Glutamatergic neuron (in vitro differentiated cells): Measurements from ENCODE around the gene TCTN3. TPM values are rescaled to one million over a fixed set of nuclear protein-coding genes. Genes with fewer than 3 reads are reported as not detected.
"Not testable (repeated sequence)": the region's sequence is repeated elsewhere in the genome, so short reads cannot be mapped to it uniquely, and the experiment has no call there.

Experiments
- DNase-seq: peaks from one replicate; pipeline ENCODE4 v3.0.0; 2022
- H3K27ac Mint-ChIP-seq: one replicate; pipeline ENCODE4 v1.8.0; 2020; ENCODE audit warnings: mild to moderate bottlenecking, mixed read lengths, inconsistent platforms; ENCODE audit not compliant: unreplicated experiment
- H3K27me3 Mint-ChIP-seq: one replicate; pipeline ENCODE4 v1.8.0; 2020; ENCODE audit warnings: mild to moderate bottlenecking, moderate library complexity, mixed read lengths, inconsistent platforms; ENCODE audit not compliant: unreplicated experiment
- H3K36me3 Mint-ChIP-seq: one replicate; pipeline ENCODE4 v1.8.0; 2020; ENCODE audit warnings: mild to moderate bottlenecking, mixed read lengths, inconsistent platforms; ENCODE audit not compliant: unreplicated experiment
- H3K4me1 Mint-ChIP-seq: one replicate; pipeline ENCODE4 v1.8.0; 2020; ENCODE audit warnings: mild to moderate bottlenecking, low read depth, mixed read lengths, inconsistent platforms; ENCODE audit not compliant: unreplicated experiment
- H3K4me3 Mint-ChIP-seq: one replicate; pipeline ENCODE4 v1.8.0; 2020; ENCODE audit warnings: mild to moderate bottlenecking, mixed read lengths, inconsistent platforms; ENCODE audit not compliant: unreplicated experiment
- H3K9me3 Mint-ChIP-seq: one replicate; pipeline ENCODE4 v1.8.0; 2020; ENCODE audit warnings: mild to moderate bottlenecking, moderate library complexity, mixed read lengths, inconsistent platforms; ENCODE audit not compliant: unreplicated experiment
- total RNA-seq: library from RNA; stranded (reverse); fragmentation: NEBNext Ultra II Directional; extraction: Animal tissue kit (Norgen Biotek cat#: 25700); gene quantifications from one replicate; pipeline ENCODE4 v1.2.1, GENCODE V29; 2021; ENCODE audit not compliant: unreplicated experiment
- TF ChIP-seq, protein P1 (sequence below): fragments of 200-600 bp; sonication (generic); IDR thresholded peaks from one replicate; pipeline ENCODE4 v1.5.0; 2021; ENCODE audit not compliant: partially characterized antibody, unreplicated experiment

The TCTN3 gene
- total RNA-seq, 1 donor from 2014 or later, result 14.7 TPM

DNA sequence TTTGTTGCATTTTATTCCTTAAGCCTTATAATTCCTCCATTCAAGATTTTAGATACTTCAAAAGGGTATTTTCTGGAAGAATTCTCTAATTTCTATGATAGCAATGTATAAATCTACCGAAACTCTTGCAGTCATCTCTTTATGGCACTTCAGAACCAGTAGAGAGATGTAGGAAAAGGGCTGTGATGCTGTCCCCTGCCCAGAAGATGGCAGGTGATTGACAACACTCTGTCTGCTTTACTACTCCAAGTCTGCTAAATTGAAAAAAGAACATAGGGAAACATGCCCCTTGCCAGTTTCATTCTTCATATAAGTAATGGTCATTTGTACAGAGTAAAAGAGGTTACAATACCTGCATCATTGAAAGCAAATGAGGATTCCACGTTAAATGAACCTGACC, 5.1 kb downstream of the TCTN3 start:
- no peak overlapping the region for H3K4me3 Mint-ChIP-seq
- no peaks in the 10 kb centered on the region for H3K27me3 Mint-ChIP-seq
- H3K9me3 Mint-ChIP-seq, result no peaks in the 10 kb centered on the region
- no peak for DNase-seq
- TF ChIP-seq, protein P1, sequence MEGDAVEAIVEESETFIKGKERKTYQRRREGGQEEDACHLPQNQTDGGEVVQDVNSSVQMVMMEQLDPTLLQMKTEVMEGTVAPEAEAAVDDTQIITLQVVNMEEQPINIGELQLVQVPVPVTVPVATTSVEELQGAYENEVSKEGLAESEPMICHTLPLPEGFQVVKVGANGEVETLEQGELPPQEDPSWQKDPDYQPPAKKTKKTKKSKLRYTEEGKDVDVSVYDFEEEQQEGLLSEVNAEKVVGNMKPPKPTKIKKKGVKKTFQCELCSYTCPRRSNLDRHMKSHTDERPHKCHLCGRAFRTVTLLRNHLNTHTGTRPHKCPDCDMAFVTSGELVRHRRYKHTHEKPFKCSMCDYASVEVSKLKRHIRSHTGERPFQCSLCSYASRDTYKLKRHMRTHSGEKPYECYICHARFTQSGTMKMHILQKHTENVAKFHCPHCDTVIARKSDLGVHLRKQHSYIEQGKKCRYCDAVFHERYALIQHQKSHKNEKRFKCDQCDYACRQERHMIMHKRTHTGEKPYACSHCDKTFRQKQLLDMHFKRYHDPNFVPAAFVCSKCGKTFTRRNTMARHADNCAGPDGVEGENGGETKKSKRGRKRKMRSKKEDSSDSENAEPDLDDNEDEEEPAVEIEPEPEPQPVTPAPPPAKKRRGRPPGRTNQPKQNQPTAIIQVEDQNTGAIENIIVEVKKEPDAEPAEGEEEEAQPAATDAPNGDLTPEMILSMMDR, result no peak
- H3K27ac Mint-ChIP-seq, result no peak overlapping the region
- H3K4me1 Mint-ChIP-seq, result peaks cover 8% of the 10 kb centered on the region
- no peaks in the 10 kb centered on the region for H3K36me3 Mint-ChIP-seq

DNA sequence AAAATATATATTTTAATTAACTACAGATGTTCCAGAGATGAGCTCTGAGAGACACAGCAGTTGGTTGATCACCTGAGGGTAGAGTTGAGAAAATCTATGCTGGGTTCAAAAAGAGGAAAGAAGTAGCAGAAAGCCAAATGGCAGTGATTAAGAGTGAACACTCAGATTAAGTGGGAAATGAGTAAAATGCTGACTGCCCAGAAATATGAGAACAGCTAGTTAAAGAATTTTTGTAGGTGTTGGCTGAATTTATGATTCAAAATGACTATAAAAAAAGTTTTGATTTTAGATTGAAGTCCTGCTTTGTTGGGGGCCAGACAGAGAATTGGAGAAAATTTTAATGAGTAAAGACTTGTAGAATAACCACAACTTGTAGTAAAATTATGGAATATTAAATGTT, 9.8 kb downstream of the TCTN3 start:
- H3K27ac Mint-ChIP-seq, result no peak overlapping the region
- TF ChIP-seq, protein P1, result no peak
- H3K4me1 Mint-ChIP-seq, result no peaks in the 10 kb centered on the region
- H3K4me3 Mint-ChIP-seq, result no peak overlapping the region
- no peaks in the 10 kb centered on the region for H3K27me3 Mint-ChIP-seq
- no peaks in the 10 kb centered on the region for H3K9me3 Mint-ChIP-seq
- H3K36me3 Mint-ChIP-seq, result peaks cover 3% of the 10 kb centered on the region
- DNase-seq, result no peak

DNA sequence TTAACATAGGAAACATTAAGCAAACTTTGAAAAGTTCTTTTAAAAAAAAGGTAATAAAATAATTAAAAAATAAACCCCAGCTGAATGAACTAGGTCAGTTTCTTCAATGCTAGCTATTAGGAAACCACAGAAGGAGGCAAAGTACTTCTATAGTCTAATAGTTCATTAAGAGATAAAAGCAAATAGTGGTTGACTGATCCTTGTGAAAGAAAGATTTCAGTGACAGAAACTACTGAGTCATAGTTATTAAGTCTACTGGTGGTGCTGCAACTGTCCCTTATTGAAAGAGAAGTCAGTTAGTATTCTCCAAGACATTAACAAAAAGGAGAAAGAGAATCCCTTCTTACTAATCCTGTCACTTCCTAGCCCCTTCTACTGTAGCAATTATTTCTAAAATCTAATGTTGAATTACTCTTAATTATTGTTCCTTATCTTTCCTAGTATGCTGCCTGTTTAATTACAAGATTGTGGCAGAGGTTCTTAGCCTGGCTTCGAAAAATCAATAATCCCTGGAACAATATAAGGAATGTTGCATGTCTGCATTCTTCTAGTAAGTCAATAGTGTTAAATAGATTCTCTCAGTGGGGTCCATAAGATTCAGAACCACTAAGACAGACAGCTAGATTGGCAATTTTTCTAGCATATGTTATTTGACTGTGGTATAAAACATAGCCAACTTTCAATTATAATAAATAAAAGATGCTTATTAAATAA, 18.2 kb downstream of the TCTN3 start:
- no peak for DNase-seq
- H3K27ac Mint-ChIP-seq, result no peak overlapping the region
- no peak overlapping the region for H3K4me3 Mint-ChIP-seq
- peaks cover 3% of the 10 kb centered on the region for H3K36me3 Mint-ChIP-seq
- H3K9me3 Mint-ChIP-seq, result no peaks in the 10 kb centered on the region
- TF ChIP-seq, protein P1, result no peak
- no peaks in the 10 kb centered on the region for H3K27me3 Mint-ChIP-seq
- H3K4me1 Mint-ChIP-seq, result no peaks in the 10 kb centered on the region

DNA sequence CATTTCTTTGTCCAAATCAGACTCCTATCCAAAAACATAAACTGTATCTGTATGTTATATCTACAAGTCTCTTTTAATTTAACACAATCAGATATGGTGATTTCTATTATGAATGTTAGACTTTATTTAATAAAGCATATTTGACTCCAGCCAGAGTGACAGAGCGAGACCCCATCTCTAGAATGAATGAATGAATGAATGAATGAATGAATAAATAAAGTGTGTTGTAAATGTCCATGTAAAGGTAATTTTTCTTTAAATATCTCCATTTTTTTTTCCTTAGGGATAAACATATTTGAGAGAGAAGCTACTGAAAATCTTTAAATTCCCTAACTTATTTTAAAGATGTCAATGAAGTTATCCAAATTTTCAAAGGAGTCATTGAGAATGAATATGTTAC, 19.1 kb downstream of the TCTN3 start:
- H3K36me3 Mint-ChIP-seq, result no peaks in the 10 kb centered on the region
- no peaks in the 10 kb centered on the region for H3K27me3 Mint-ChIP-seq
- H3K4me3 Mint-ChIP-seq, result no peak overlapping the region
- DNase-seq, result no peak
- TF ChIP-seq, protein P1, result no peak
- H3K9me3 Mint-ChIP-seq, result no peaks in the 10 kb centered on the region
- no peak overlapping the region for H3K27ac Mint-ChIP-seq
- no peaks in the 10 kb centered on the region for H3K4me1 Mint-ChIP-seq

DNA sequence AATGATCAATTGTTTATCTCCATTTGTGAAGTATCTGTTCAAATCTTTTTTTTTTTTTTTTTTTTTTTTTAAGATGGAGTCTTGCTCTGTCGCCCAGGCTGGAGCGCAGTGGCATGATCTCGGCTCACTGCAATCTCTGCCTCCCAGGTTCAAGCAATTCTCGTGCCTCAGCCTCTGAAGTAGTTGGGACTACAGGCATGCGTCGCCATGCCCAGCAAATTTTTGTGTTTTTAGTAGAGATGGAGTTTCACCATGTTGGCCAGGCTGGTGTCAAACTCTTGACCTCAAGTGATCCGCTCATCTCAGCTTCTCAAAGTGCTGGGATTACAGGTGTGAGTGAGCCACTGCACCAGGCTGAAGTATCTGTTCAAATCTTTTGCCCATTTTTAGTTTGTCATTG, 21.1 kb downstream of the TCTN3 start:
- H3K27me3 Mint-ChIP-seq, DNase-seq, H3K27ac Mint-ChIP-seq, H3K4me3 Mint-ChIP-seq, H3K4me1 Mint-ChIP-seq, H3K36me3 Mint-ChIP-seq, H3K9me3 Mint-ChIP-seq: not testable (repeated sequence)
